PC-9 (cell line): ENCODE measurements around the gene TROAP. TPM values are rescaled to one million over a fixed set of nuclear protein-coding genes. Genes with fewer than 3 reads are reported as not detected.
"Not testable (repeated sequence)": the region's sequence is repeated elsewhere in the genome, so short reads cannot be mapped to it uniquely, and the experiment has no call there.

Experiments used
- BruUV-seq: library from RNA; stranded (reverse); fragments of 400-500 nt; replicated peaks from 2 replicates; lab custom pipeline; 2021; lab: Mats Ljungman, UMichigan
- CTCF ChIA-PET: fragments of 300-600 bp; sonication (Branson Sonifier 250); formaldehyde crosslinking; loops from one replicate; lab custom pipeline; 2022; ENCODE audit warnings: antibody characterized with exemption; lab: Charles Lee
- POLR2A ChIA-PET: fragments of 300-600 bp; sonication (Branson Sonifier 250); formaldehyde crosslinking; loops from one replicate; lab custom pipeline; 2022; ENCODE audit warnings: antibody characterized with exemption; ENCODE audit not compliant: unreplicated experiment; lab: Charles Lee
- DNase-seq, 2 experiments: peaks; one replicate each; pipeline versions ENCODE4 v3.0.0 to v3.0.0-alpha.2; 2015 to 2022; ENCODE audit warnings: mixed read lengths in 1 of 2
- H2AFZ ChIP-seq: fragments of 200-600 bp; sonication (generic); 2 replicates; pipeline ENCODE4 v1.8.1; 2017; ENCODE audit warnings: antibody characterized with exemption
- H3F3A ChIP-seq: fragments of 200-600 bp; sonication (generic); 2 replicates; pipeline ENCODE4 v1.8.1; 2017; ENCODE audit warnings: antibody characterized with exemption, mild to moderate bottlenecking, low read depth; ENCODE audit not compliant: insufficient read depth
- H3K27ac ChIP-seq: fragments of 200-600 bp; sonication (generic); 2 replicates; pipeline ENCODE4 v1.6.1; 2016; ENCODE audit warnings: mixed run types
- H3K27me3 ChIP-seq: fragments of 200-600 bp; sonication (generic); 2 replicates; pipeline ENCODE4 v1.6.1; 2016; ENCODE audit warnings: low read depth, mixed run types; ENCODE audit not compliant: insufficient read depth
- H3K36me3 ChIP-seq: fragments of 200-600 bp; sonication (generic); 2 replicates; pipeline ENCODE4 v1.6.1; 2016; ENCODE audit warnings: low read depth, mixed run types
- H3K4me1 ChIP-seq: fragments of 200-600 bp; sonication (generic); replicated peaks from 2 replicates; pipeline ENCODE4 v1.6.1; 2016; ENCODE audit warnings: mixed run types; ENCODE audit not compliant: insufficient read depth
- H3K4me2 ChIP-seq: fragments of 200-600 bp; sonication (generic); 2 replicates; pipeline ENCODE4 v1.6.1; 2017; ENCODE audit warnings: mixed run types
- H3K4me3 ChIP-seq: fragments of 200-600 bp; sonication (generic); 2 replicates; pipeline ENCODE4 v1.6.1; 2016; ENCODE audit warnings: mixed run types
- H3K79me2 ChIP-seq: fragments of 200-600 bp; sonication (generic); 2 replicates; pipeline ENCODE4 v1.6.1; 2017; ENCODE audit warnings: low read depth, mixed run types
- H3K9me2 ChIP-seq: fragments of 200-600 bp; sonication (generic); 2 replicates; pipeline ENCODE4 v1.8.1; 2017; ENCODE audit warnings: mild to moderate bottlenecking; ENCODE audit not compliant: insufficient read depth
- H3K9me3 ChIP-seq: fragments of 200-600 bp; sonication (generic); 2 replicates; pipeline ENCODE4 v1.8.1; 2016; ENCODE audit warnings: low read depth; ENCODE audit not compliant: insufficient read depth
- H4K20me1 ChIP-seq: fragments of 200-600 bp; sonication (generic); 2 replicates; pipeline ENCODE4 v1.8.1; 2017; ENCODE audit not compliant: insufficient read depth
- EZH2 ChIP-seq: fragments of 200-600 bp; sonication (generic); IDR thresholded peaks from 2 replicates; pipeline ENCODE4 v1.8.0; 2017; ENCODE audit warnings: antibody characterized with exemption, low read depth
- intact Hi-C: fragments of 100-400 bp; cut with micrococcal nuclease; formaldehyde crosslinking; loops from one replicate; pipeline ENCODE4 v1.10.0; 2022; ENCODE audit not compliant: unreplicated experiment
- total RNA-seq: library from RNA; stranded (reverse); gene quantifications from 2 replicates; pipeline ENCODE4 v1.2.3, GENCODE V29; 2021
- TF ChIP-seq, protein P1 (sequence below): fragments of 200-600 bp; sonication (generic); conservative IDR thresholded peaks from 2 replicates; pipeline ENCODE4 v1.6.1; 2017; ENCODE audit warnings: mixed run types, antibody characterized with exemption, mild to moderate bottlenecking, moderate library complexity

TROAP gene
- total RNA-seq, 1 experiment from 2014 or later: 79.9 TPM

DNA sequence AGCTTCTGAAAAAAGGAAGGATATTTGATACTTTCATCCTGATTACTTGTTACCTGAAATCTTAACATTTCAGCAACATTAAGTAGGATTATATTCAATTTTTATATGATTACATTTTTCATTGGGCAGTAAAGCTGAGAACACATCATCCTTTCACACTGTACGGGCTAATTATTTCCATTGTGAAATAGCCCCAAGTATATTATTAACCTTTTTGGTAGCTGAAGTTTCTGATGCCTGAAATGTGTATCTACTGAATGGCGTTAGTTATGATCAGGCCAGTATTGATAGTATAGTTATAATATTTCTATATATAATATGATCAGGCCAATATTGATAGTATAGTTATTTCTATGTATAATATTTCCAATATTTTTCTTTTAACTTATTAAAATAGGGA lies 54.3 kb downstream of the TROAP start:
- CTCF ChIA-PET: no interaction called here
- BruUV-seq: no TSS peak
- Histone ChIP-seq H3K27ac (no peak overlapping the region), H3K9me2 (no peaks in the 10 kb centered on the region), H3K36me3 (0 out of 2 replicates have a peak, but pooled peaks cover 2% of the 10 kb centered on the region), H3K4me2 (no peak overlapping the region), H3K9me3 (no peaks in the 10 kb centered on the region), H4K20me1 (peaks cover 11% of the 10 kb centered on the region; the same call in 1 of the 2 replicates), H3K4me1 (no peaks in the 10 kb centered on the region), H3K79me2 (peaks cover 69% of the 10 kb centered on the region), H3K27me3 (no peaks in the 10 kb centered on the region), H3K4me3 (no peak overlapping the region), H2AFZ (no peak overlapping the region), H3F3A (peaks cover 3% of the 10 kb centered on the region; the same call in 1 of the 2 replicates)
- intact Hi-C loops: no loop called here
- TF ChIP-seq, protein P1, sequence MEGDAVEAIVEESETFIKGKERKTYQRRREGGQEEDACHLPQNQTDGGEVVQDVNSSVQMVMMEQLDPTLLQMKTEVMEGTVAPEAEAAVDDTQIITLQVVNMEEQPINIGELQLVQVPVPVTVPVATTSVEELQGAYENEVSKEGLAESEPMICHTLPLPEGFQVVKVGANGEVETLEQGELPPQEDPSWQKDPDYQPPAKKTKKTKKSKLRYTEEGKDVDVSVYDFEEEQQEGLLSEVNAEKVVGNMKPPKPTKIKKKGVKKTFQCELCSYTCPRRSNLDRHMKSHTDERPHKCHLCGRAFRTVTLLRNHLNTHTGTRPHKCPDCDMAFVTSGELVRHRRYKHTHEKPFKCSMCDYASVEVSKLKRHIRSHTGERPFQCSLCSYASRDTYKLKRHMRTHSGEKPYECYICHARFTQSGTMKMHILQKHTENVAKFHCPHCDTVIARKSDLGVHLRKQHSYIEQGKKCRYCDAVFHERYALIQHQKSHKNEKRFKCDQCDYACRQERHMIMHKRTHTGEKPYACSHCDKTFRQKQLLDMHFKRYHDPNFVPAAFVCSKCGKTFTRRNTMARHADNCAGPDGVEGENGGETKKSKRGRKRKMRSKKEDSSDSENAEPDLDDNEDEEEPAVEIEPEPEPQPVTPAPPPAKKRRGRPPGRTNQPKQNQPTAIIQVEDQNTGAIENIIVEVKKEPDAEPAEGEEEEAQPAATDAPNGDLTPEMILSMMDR: no peak
- TF ChIP-seq EZH2: no peak
- DNase-seq: no peak
- POLR2A ChIA-PET: interaction anchor here (0.6 kb wide), 1 partner anchor 980 kb away, joined by 6 read pairs; no protein-coding TSS in a partner anchor

- Histone ChIP-seq H3K79me2 (peaks cover 66% of the 10 kb centered on the region), H4K20me1 (peaks cover 17% of the 10 kb centered on the region; the same call in 1 of the 2 replicates)
- H3K27me3 ChIP-seq, CTCF ChIA-PET, H3K9me3 ChIP-seq, DNase-seq, H3K4me1 ChIP-seq, H3F3A ChIP-seq, H3K27ac ChIP-seq, POLR2A ChIA-PET, intact Hi-C loops, H3K36me3 ChIP-seq, BruUV-seq, H2AFZ ChIP-seq, H3K4me2 ChIP-seq, H3K4me3 ChIP-seq, H3K9me2 ChIP-seq: not testable (repeated sequence)
These were observed 57.1 kb downstream of the TROAP start for GRCh38 chr12:49380184-49380583.

Other genes with a start within 250 kb of the TROAP start
- gene DHH, start 228.5 kb upstream of the TROAP start, total RNA-seq: 0.13 and 0.28 TPM in 2 replicates
- gene LMBR1L, start 212.4 kb upstream of the TROAP start, total RNA-seq: 53.9 and 63.3 TPM in 2 replicates
- gene TUBA1B, start 191.9 kb upstream of the TROAP start, total RNA-seq: 930 and 1,061 TPM in 2 replicates
- 14.1 and 14.2 TPM in 2 replicates for gene TUBA1A, start 134.2 kb upstream of the TROAP start, total RNA-seq
- 449 and 490 TPM in 2 replicates for gene TUBA1C, start 58.2 kb upstream of the TROAP start, total RNA-seq
- 0.46 and 0.60 TPM in 2 replicates for gene PRPH, start 28.1 kb upstream of the TROAP start, total RNA-seq
- gene C1QL4, start 13.9 kb downstream of the TROAP start, total RNA-seq: 0.18 and 0.22 TPM in 2 replicates
- 3.7 and 4.7 TPM in 2 replicates for gene DNAJC22, start 23.6 kb downstream of the TROAP start, total RNA-seq
- 65.1 and 84.3 TPM in 2 replicates for gene SPATS2, start 44.2 kb downstream of the TROAP start, total RNA-seq
- gene KCNH3, start 215.8 kb downstream of the TROAP start, total RNA-seq: not detected in 2 replicates
- gene MCRS1, start 244.9 kb downstream of the TROAP start, total RNA-seq: 66.9 and 71.5 TPM in 2 replicates